ENCODE data around the gene IGSF21. TPM values are rescaled to one million over a fixed set of nuclear protein-coding genes. Genes with fewer than 3 reads are reported as not detected.

Gene IGSF21
- total and polyA plus RNA-seq, 4 donors, result 0.31 to 1.5 (median 0.88) TPM

GRCh38 chr1:18333220-18333619 lies 225.6 kb downstream of the IGSF21 start:
- no peaks in the 10 kb centered on the region for H3K36me3 ChIP-seq (ENCODE audit: control insufficient read depth in 4 of 4, insufficient read depth in 3 of 4, low read depth in 1 of 4, low read length in 3 of 4)
- H3K9ac ChIP-seq (ENCODE audit: low read depth in 1 of 2, low read length in 2 of 2), result no peak overlapping the region
- DNase-seq (ENCODE audit: low spot score), result no peak
- H3K27me3 ChIP-seq (ENCODE audit: control insufficient read depth in 4 of 4, insufficient read depth in 4 of 4, low read length in 3 of 4), result peaks cover 0 to 3% (median 0%) of the 10 kb centered on the region in 4 donors
- TF ChIP-seq FOXA1 (IDR thresholded peaks at IDR 0.05), result no peak
- TF ChIP-seq RAD21 (IDR thresholded peaks at IDR 0.05), result no peak
- TF ChIP-seq REST (IDR thresholded peaks at IDR 0.05), result no peak
- no peak for TF ChIP-seq HNF4G (IDR thresholded peaks at IDR 0.05)
- no peak for TF ChIP-seq ATF3 (IDR thresholded peaks at IDR 0.05)
- TF ChIP-seq RXRA (IDR thresholded peaks at IDR 0.05), result no peak
- no peak for TF ChIP-seq MAX (IDR thresholded peaks at IDR 0.05)
- no peak for TF ChIP-seq JUND (IDR thresholded peaks at IDR 0.05)
- TF ChIP-seq NR2F2 (IDR thresholded peaks at IDR 0.05), result no peak
- TF ChIP-seq TAF1 (conservative IDR thresholded peaks at IDR 0.05), result no peak
- TF ChIP-seq CTCF (IDR thresholded peaks at IDR 0.05; ENCODE audit: low read depth, low read length, missing input control), result no peak
- no peak for TF ChIP-seq SP1 (IDR thresholded peaks at IDR 0.05)
- TF ChIP-seq FOXA2 (IDR thresholded peaks at IDR 0.05), result no peak
- TF ChIP-seq EGR1 (IDR thresholded peaks at IDR 0.05; ENCODE audit: low read depth in 2 of 2), result no peak
- TF ChIP-seq GABPA (IDR thresholded peaks at IDR 0.05 in 1 of 2, conservative IDR thresholded peaks at IDR 0.05 in 1 of 2), result no peak
- no peaks in the 10 kb centered on the region for H3K9me3 ChIP-seq (ENCODE audit: control insufficient read depth in 4 of 4, low read length in 3 of 4)
- H3K4me3 ChIP-seq (ENCODE audit: low read depth in 1 of 3, low read length in 3 of 3), result no peak overlapping the region
- WGBS, result 76% methylated on average over 3 of the region's 3 CpGs
- H3K4me1 ChIP-seq (ENCODE audit: control insufficient read depth in 4 of 4, insufficient read depth in 4 of 4, low read length in 3 of 4), result no peaks in the 10 kb centered on the region
- H3K27ac ChIP-seq (ENCODE audit: low read depth in 1 of 2, low read length in 2 of 2), result no peak overlapping the region

- DNase-seq (ENCODE audit: low spot score), result no peak
- Histone ChIP-seq H3K27ac (ENCODE audit: low read depth in 1 of 2, low read length in 2 of 2) (no peak overlapping the region), H3K27me3 (ENCODE audit: control insufficient read depth in 4 of 4, insufficient read depth in 4 of 4, low read length in 3 of 4) (peaks cover 0 to 1% (median 0%) of the 10 kb centered on the region in 4 donors), H3K4me3 (ENCODE audit: low read depth in 1 of 3, low read length in 3 of 3) (no peak overlapping the region), H3K9ac (ENCODE audit: low read depth in 1 of 2, low read length in 2 of 2) (no peak overlapping the region), H3K4me1 (ENCODE audit: control insufficient read depth in 4 of 4, insufficient read depth in 4 of 4, low read length in 3 of 4) (no peaks in the 10 kb centered on the region), H3K9me3 (ENCODE audit: control insufficient read depth in 4 of 4, low read length in 3 of 4) (no peaks in the 10 kb centered on the region), H3K36me3 (ENCODE audit: control insufficient read depth in 4 of 4, insufficient read depth in 3 of 4, low read depth in 1 of 4, low read length in 3 of 4) (no peaks in the 10 kb centered on the region)
- 86% methylated on average over 4 of the region's 4 CpGs for WGBS
- TF ChIP-seq GABPA (IDR thresholded peaks at IDR 0.05 in 1 of 2, conservative IDR thresholded peaks at IDR 0.05 in 1 of 2), result no peak
- TF ChIP-seq EGR1 (IDR thresholded peaks at IDR 0.05; ENCODE audit: low read depth in 2 of 2), result no peak
- TF ChIP-seq HNF4A (conservative IDR thresholded peaks at IDR 0.05), result no peak
- no peak for TF ChIP-seq TAF1 (conservative IDR thresholded peaks at IDR 0.05)
- no peak for TF ChIP-seq ATF3 (IDR thresholded peaks at IDR 0.05)
- TF ChIP-seq FOXA1 (IDR thresholded peaks at IDR 0.05), result no peak
- no peak for TF ChIP-seq FOXA2 (IDR thresholded peaks at IDR 0.05)
- no peak for TF ChIP-seq CTCF (IDR thresholded peaks at IDR 0.05; ENCODE audit: low read depth, low read length, missing input control)
- TF ChIP-seq NR2F2 (IDR thresholded peaks at IDR 0.05), result no peak
These were observed 229.2 kb downstream of the IGSF21 start for GRCh38 chr1:18336801-18337200.

All from liver (tissue), 9 donors.